Neural progenitor cell (in vitro differentiated cells): Measurements from ENCODE around the gene PAX1. TPM values are rescaled to one million over a fixed set of nuclear protein-coding genes. Genes with fewer than 3 reads are reported as not detected.

Source experiments
- DNase-seq: peaks from one replicate; pipeline ENCODE4 v3.0.0-alpha.2; 2016; ENCODE audit warnings: low spot score
- H2AFZ ChIP-seq: fragments of 200-600 bp; sonication (generic); replicated peaks from 2 replicates; pipeline ENCODE4 v1.6.1; 2016; ENCODE audit warnings: antibody characterized with exemption
- H3F3A ChIP-seq: fragments of 200-600 bp; sonication (generic); 2 replicates; pipeline ENCODE4 v1.6.1; 2016; ENCODE audit warnings: antibody characterized with exemption, low read depth
- H3K27ac ChIP-seq: fragments of 200-600 bp; sonication (generic); 2 replicates; pipeline ENCODE4 v1.5.1; 2016; ENCODE audit warnings: mild to moderate bottlenecking
- H3K27me3 ChIP-seq: fragments of 200-600 bp; sonication (generic); 2 replicates; pipeline ENCODE4 v1.6.1; 2016; ENCODE audit warnings: mild to moderate bottlenecking, moderate library complexity
- H3K36me3 ChIP-seq: fragments of 200-600 bp; sonication (generic); 2 replicates; pipeline ENCODE4 v1.5.1; 2016
- H3K4me1 ChIP-seq: fragments of 200-600 bp; sonication (generic); 2 replicates; pipeline ENCODE4 v1.6.1; 2016; ENCODE audit warnings: mixed run types
- H3K4me2 ChIP-seq: fragments of 200-600 bp; sonication (generic); 2 replicates; pipeline ENCODE4 v1.6.1; 2016
- H3K4me3 ChIP-seq: fragments of 200-600 bp; sonication (generic); 2 replicates; pipeline ENCODE4 v1.5.1; 2016
- H3K79me2 ChIP-seq: fragments of 200-600 bp; sonication (generic); 2 replicates; pipeline ENCODE4 v1.6.1; 2016; ENCODE audit warnings: low read depth
- H3K9ac ChIP-seq: fragments of 200-600 bp; sonication (generic); 2 replicates; pipeline ENCODE4 v1.6.1; 2016
- H3K9me3 ChIP-seq: fragments of 200-600 bp; sonication (generic); 2 replicates; pipeline ENCODE4 v1.5.1; 2016; ENCODE audit warnings: low read depth
- H4K20me1 ChIP-seq: fragments of 200-600 bp; sonication (generic); 2 replicates; pipeline ENCODE4 v1.6.1; 2016; ENCODE audit warnings: low read depth
- H3K27ac Mint-ChIP-seq: 3 replicates; pipeline ENCODE4 v1.8.0; 2021; ENCODE audit warnings: mixed read lengths
- H3K27me3 Mint-ChIP-seq: 2 replicates; pipeline ENCODE4 v1.8.0; 2022; ENCODE audit warnings: low read depth, mild to moderate bottlenecking, inconsistent platforms, moderate library complexity, mixed read lengths; ENCODE audit not compliant: insufficient read depth
- H3K36me3 Mint-ChIP-seq: 3 replicates; pipeline ENCODE4 v1.8.0; 2021; ENCODE audit warnings: mixed read lengths
- H3K4me1 Mint-ChIP-seq: 3 replicates; pipeline ENCODE4 v1.8.0; 2021; ENCODE audit warnings: mixed read lengths
- H3K4me3 Mint-ChIP-seq: 3 replicates; pipeline ENCODE4 v1.8.0; 2021; ENCODE audit warnings: mild to moderate bottlenecking, moderate library complexity, mixed read lengths
- H3K9me3 Mint-ChIP-seq: 3 replicates; pipeline ENCODE4 v1.8.0; 2020; ENCODE audit warnings: mixed read lengths
- EZH2 ChIP-seq: fragments of 200-600 bp; sonication (generic); IDR thresholded peaks from 2 replicates; pipeline ENCODE4 v1.6.1; 2017; ENCODE audit warnings: antibody characterized with exemption, mild to moderate bottlenecking, moderate library complexity
- EZH2phosphoT487 ChIP-seq: fragments of 200-600 bp; sonication (generic); IDR thresholded peaks from 2 replicates; pipeline ENCODE4 v1.6.1; 2017; ENCODE audit warnings: antibody characterized with exemption
- total RNA-seq: library from RNA; depleted of rRNA; stranded (reverse); fragments of >200 nt; gene quantifications from 2 replicates; pipeline ENCODE4 v1.2.3, GENCODE V29; 2015; ENCODE audit warnings: low replicate concordance
- TF ChIP-seq, protein P1 (sequence below): fragments of 200-600 bp; sonication (generic); IDR thresholded peaks from 2 replicates; pipeline ENCODE4 v1.5.1; 2017; ENCODE audit warnings: antibody characterized with exemption, mild to moderate bottlenecking

Gene PAX1
- total RNA-seq, 1 donor from 2014 or later: not detected

DNA sequence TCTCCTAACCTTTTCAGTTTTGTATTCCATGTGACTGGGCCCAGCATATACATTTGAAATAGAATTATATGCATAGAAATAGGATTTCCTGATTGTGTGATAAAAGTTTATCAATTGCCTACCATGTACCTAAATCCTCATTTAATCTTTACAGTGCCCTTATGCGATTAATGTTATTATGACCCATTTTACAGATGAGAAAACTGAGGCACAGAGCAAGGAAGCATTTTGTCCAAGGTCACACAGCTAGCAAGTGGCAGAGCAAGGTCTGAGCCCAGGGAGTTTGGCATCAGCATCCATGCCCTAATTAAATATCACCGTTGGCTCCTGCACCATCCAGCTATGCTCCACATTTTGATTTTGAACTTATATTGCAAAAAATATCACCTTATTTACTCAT lies 28.2 kb upstream of the PAX1 start:
- no peak for DNase-seq
- TF ChIP-seq, protein P1, sequence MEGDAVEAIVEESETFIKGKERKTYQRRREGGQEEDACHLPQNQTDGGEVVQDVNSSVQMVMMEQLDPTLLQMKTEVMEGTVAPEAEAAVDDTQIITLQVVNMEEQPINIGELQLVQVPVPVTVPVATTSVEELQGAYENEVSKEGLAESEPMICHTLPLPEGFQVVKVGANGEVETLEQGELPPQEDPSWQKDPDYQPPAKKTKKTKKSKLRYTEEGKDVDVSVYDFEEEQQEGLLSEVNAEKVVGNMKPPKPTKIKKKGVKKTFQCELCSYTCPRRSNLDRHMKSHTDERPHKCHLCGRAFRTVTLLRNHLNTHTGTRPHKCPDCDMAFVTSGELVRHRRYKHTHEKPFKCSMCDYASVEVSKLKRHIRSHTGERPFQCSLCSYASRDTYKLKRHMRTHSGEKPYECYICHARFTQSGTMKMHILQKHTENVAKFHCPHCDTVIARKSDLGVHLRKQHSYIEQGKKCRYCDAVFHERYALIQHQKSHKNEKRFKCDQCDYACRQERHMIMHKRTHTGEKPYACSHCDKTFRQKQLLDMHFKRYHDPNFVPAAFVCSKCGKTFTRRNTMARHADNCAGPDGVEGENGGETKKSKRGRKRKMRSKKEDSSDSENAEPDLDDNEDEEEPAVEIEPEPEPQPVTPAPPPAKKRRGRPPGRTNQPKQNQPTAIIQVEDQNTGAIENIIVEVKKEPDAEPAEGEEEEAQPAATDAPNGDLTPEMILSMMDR: no peak
- TF ChIP-seq EZH2phosphoT487 (no peak), EZH2 (no peak)
- H3K4me1 ChIP-seq: no peaks in the 10 kb centered on the region
- no peaks in the 10 kb centered on the region for H3K36me3 ChIP-seq
- H3K27me3 ChIP-seq: no peaks in the 10 kb centered on the region
- H4K20me1 ChIP-seq: no peaks in the 10 kb centered on the region
- Mint-ChIP-seq H3K27ac (no peak overlapping the region), H3K4me1 (no peaks in the 10 kb centered on the region), H3K27me3 (no peaks in the 10 kb centered on the region), H3K9me3 (no peaks in the 10 kb centered on the region), H3K36me3 (no peaks in the 10 kb centered on the region), H3K4me3 (no peak overlapping the region)
- H2AFZ ChIP-seq: no peak overlapping the region
- H3K27ac ChIP-seq: no peak overlapping the region
- H3F3A ChIP-seq: no peaks in the 10 kb centered on the region
- no peak overlapping the region for H3K4me3 ChIP-seq
- no peak overlapping the region for H3K9ac ChIP-seq
- no peak overlapping the region for H3K4me2 ChIP-seq
- H3K9me3 ChIP-seq: no peaks in the 10 kb centered on the region
- H3K79me2 ChIP-seq: no peaks in the 10 kb centered on the region

DNA sequence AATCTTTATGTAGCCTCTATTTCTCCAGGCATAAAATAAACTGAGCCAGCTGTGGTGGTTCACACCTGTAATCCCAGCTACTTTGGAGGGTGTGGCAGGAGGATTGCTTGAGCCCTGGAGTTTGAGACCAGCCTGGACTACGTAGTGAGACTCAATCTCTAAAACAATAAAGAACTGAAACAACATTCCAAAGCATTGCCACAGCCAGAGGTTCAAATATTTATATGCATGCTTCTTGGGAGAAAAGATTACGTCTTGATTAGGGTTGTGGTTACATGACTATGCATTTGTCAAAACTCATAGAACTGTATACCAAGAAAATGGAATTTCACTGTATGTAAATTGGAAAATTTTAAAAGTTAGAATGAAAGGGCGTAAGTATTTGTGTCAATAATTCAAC lies 27.7 kb upstream of the PAX1 start:
- Histone ChIP-seq H3K36me3 (no peaks in the 10 kb centered on the region), H3F3A (no peaks in the 10 kb centered on the region), H3K27me3 (no peaks in the 10 kb centered on the region), H3K9ac (no peak overlapping the region), H3K4me1 (no peaks in the 10 kb centered on the region), H4K20me1 (no peaks in the 10 kb centered on the region), H3K79me2 (no peaks in the 10 kb centered on the region), H3K9me3 (no peaks in the 10 kb centered on the region), H3K27ac (no peak overlapping the region), H3K4me3 (no peak overlapping the region), H3K4me2 (no peak overlapping the region), H2AFZ (no peak overlapping the region)
- Mint-ChIP-seq H3K4me3 (no peak overlapping the region), H3K4me1 (no peaks in the 10 kb centered on the region), H3K9me3 (no peaks in the 10 kb centered on the region), H3K36me3 (no peaks in the 10 kb centered on the region), H3K27ac (no peak overlapping the region), H3K27me3 (no peaks in the 10 kb centered on the region)
- DNase-seq: no peak
- TF ChIP-seq, protein P1: no peak
- TF ChIP-seq EZH2 (no peak), EZH2phosphoT487 (no peak)

DNA sequence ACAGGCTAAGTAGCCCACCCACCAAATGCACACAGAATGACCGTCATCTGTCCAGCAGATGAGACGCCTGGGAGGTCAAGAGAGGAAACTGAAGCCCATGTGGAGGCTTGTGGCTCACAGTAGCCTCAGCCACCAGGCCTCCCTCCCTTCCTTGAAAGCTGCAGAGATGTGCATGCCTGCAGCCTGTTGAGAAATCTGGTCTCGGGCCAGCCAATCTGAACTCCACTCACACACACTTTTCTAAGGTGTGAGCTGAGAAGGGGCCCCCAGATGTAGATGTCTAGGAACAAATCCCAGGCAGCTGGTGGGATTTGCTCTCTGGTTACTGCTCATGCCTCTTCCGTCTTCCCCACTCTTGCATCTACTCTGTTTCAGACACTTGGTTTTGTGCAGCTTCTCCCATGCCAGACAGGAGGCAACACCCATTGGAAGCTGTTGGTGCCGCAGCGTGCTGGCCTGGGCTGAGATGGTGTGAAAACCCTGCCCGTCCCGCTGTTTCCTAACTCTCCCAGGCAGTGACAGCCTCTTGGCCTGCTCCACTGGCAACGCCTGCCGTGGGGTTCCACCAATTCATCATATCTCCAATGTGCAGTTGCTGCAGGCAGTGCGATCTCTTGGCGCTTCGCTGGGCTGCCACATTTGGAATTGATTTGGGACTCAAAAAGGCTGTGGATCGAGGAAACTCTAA lies 24.1 kb upstream of the PAX1 start:
- H2AFZ ChIP-seq: no peak overlapping the region

More for the DNA sequence above, 24.1 kb upstream of the PAX1 start:
- Histone ChIP-seq H3K4me3 (no peak overlapping the region), H3K79me2 (no peaks in the 10 kb centered on the region), H4K20me1 (no peaks in the 10 kb centered on the region), H3K36me3 (no peaks in the 10 kb centered on the region), H3K4me2 (no peak overlapping the region), H3K9me3 (no peaks in the 10 kb centered on the region), H3K27me3 (no peaks in the 10 kb centered on the region), H3F3A (no peaks in the 10 kb centered on the region), H3K27ac (no peak overlapping the region), H3K4me1 (no peaks in the 10 kb centered on the region), H3K9ac (no peak overlapping the region)
- Mint-ChIP-seq H3K27ac (peak overlapping the region; percentile 35), H3K27me3 (no peaks in the 10 kb centered on the region), H3K36me3 (no peaks in the 10 kb centered on the region), H3K4me3 (no peak overlapping the region), H3K4me1 (no peaks in the 10 kb centered on the region), H3K9me3 (no peaks in the 10 kb centered on the region)
- TF ChIP-seq, protein P1: no peak
- DNase-seq: no peak
